ENCODE data around the gene GSG1L. TPM values are rescaled to one million over a fixed set of nuclear protein-coding genes. Genes with fewer than 3 reads are reported as not detected.

The GSG1L gene
- total RNA-seq, 1 donor from 2014 or later: not detected

GRCh38 chr16:28091656-28092055 lies 28.1 kb upstream of the GSG1L start:
- DNase-seq (ENCODE audit: low spot score): no peak

DNA sequence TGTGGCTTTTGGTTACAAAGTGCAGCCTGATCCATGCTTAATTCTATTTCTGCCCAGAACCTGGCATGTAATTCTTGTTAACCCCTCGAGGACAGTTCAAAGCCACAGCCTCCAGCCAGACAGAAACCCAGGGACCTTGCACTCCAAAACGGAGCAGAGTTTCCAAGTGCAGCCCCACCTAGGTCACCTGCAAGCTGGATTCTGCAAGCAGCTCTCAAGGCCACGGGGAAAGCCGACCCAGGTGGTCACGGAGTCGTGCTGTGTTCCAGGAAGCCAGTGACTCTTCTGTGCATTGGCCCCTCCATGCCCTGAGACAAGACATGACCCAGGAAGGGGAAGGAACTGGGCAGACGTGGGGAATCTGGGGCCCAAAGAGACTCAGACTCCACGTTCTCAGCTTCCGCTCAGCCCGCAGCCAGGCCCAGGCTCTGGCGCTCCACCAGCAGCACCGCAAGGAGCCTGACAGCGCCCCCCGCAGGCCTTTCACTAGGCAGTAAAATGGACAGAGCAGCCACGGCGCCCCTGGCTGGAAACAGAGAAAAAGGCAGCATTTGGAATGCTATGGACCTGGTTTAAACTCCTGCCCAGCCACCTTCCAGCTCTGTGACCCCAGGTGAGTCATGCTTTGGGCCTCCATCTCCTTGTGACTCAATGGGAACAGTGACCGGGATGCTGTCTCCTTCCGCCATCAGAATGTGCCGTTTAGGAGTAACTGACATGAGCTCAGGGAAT lies 27.3 kb upstream of the GSG1L start:
- no peak for DNase-seq (ENCODE audit: low spot score)

DNA sequence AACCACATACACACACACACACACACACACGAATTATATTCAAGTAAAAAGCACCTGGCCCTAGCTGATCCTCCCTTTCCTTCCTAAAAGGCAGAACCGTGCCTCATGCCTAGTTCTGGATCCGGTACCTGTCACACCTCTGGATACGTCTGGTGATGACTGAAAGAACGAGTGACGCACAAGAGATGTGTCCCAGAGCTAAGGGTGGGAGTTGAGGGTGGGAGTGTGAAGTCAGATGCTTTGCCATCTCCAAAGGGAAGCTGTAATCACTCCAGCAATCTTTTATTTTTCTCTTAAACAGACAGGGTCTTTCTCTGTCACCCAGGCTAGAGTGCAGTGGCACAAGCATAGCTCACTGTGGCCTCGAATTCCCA lies 26.5 kb upstream of the GSG1L start:
- DNase-seq (ENCODE audit: low spot score): no peak

DNA sequence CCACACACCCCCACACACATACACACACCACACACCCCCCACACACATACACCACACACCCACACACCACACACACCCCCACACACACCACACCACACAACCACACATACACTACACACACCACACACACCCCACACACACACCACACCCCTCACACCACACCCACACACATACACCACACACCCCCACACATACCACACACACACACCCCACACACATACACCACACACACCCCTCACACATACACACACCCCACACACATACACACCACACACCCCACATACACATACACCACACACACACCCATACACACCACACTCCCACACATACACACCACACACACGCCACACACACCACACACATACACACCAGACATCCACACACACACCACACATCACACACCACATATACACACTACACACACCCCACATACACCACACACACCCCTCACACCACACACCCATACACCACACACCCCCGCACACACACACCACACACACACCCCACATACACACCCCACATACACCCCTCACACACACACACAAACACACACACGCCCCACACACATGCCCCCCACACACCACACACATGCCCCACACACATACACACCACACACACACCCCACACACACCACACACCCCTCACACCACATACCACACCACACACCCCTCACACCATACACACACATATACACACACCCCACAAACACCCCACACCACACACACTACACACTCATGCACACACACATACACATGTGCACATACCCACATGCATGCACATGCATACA lies 25.9 kb upstream of the GSG1L start:
- no peak for DNase-seq (ENCODE audit: low spot score)

DNA sequence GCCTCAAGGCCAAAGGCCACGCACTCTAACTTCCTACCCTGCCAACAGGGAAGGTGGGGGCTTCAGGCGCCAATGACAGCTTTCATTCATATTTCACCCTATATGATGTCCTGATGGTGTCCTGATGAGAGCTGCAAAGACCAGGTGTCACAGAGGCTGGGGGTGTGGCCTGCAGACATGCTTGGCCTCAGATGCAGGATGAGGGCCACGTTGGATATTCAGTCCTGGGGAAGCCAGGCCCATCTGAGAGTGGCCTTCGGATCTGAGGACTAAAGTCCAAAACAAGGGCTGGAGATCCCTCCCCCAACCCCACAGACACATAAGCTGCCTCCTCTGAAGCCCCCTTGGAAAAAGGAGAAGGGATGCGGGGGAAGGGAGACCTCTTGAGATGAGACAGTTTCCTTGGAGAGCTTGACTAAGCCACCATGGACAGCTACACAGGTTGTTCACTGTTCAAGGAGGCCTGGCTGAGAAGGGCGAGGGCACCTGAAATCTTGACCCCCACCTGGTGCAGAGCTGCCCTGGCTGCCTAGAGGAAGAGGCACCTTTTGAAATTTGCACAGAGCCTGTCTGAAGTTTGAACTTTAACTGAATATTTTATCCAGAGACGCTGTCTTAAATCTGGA lies 24.3 kb upstream of the GSG1L start:
- no peak for DNase-seq (ENCODE audit: low spot score)

- no peak for DNase-seq (ENCODE audit: low spot score)
These were observed 23.7 kb upstream of the GSG1L start for GRCh38 chr16:28087140-28087660.

DNA sequence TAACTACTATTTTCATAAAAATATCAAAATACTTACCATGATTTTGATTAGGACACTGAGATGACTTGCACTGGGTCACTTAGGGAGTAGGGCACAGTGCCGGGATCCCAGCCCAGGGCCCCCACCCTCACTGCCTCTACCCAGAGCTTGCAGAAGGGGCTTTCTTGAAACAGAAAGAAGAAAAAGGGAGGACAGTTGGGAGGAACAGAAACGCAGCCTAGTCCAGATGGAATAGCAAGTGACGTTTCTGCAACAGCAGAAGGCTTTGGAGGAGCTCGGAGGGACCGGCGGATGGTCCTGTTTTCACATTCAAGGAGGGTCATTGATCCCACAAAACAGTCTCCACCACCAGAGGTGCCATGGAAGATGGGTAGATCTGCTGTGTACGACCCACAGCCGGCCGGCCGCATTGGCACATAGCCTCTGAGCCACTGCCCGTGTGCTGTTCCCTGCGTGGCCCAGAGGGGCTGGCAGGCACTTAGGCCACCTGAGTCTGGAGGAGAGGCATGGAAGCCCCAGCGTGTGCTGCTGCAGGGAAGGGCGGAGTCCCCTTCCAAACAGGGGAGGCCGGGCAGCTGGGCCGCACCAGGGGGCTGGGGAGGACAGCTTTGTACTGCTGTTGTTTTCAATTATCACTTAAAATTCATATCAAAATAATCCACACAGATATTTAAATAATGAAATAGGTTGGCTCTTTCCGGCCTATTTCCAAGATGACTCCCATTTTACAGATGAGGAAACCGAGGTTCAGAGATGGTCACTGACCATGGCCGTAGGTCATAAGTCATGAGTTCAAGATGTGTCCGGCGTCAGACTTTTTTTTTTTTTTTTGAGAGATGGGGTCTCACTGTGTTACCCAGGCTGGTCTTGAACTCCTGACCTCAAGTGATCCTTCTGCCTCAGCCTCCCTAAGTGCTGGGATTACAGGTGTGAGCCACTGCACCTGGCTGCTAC lies 22.9 kb upstream of the GSG1L start:
- no peak for DNase-seq (ENCODE audit: low spot score)

- no peak for DNase-seq (ENCODE audit: low spot score)
These were observed 22.1 kb upstream of the GSG1L start for GRCh38 chr16:28085389-28086171.

GRCh38 chr16:28084209-28084608 lies 20.7 kb upstream of the GSG1L start:
- DNase-seq (ENCODE audit: low spot score): no peak

DNA sequence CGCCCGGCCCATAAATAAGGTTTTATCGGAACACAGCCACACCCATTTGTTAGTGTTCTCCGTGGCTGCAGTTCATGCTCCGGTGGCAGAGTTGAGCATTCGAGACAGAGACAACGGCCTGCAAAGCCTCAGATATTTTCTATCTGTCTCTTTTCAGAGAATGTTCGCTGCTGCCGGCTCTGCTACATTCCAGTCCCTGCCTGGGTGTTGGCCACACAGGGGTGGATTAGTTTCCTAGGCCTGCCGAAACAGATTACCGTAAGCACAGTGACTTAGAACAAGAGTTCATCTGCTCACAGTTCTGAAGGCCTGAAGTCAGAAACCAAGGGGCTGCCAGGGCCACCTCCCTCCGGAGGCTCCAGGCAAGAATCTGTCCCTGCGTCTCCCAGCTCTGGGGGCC lies 19.1 kb upstream of the GSG1L start:
- DNase-seq (ENCODE audit: low spot score): peak; percentile 41

- DNase-seq (ENCODE audit: low spot score): no peak
These were observed 18.0 kb upstream of the GSG1L start for GRCh38 chr16:28081391-28081968.

GRCh38 chr16:28078261-28078660 lies 14.7 kb upstream of the GSG1L start:
- no peak for DNase-seq (ENCODE audit: low spot score)

- DNase-seq (ENCODE audit: low spot score): no peak
These were observed 10.3 kb upstream of the GSG1L start for GRCh38 chr16:28073836-28074235.

DNA sequence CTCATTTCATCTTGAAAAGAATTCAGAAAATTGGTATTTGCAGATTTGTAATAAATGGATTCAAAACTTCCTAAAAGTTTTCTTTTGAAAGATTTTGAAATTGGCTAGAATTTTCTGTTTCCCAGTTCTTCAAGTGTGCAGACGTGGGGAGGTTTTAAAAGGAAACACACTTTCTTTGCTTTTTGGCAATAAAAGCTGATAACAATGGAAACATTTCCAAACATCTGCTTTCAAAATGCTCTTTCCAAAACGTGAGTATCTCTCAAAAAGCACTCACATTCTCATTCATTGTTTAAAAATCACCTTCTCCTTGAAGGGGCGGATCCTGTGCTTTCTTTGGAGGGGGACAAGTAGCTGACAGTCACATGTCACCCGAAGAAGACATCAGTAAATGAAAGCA lies 8.6 kb upstream of the GSG1L start:
- DNase-seq (ENCODE audit: low spot score): no peak

- DNase-seq (ENCODE audit: low spot score): no peak
These were observed 6.7 kb upstream of the GSG1L start for GRCh38 chr16:28069971-28070794.

DNA sequence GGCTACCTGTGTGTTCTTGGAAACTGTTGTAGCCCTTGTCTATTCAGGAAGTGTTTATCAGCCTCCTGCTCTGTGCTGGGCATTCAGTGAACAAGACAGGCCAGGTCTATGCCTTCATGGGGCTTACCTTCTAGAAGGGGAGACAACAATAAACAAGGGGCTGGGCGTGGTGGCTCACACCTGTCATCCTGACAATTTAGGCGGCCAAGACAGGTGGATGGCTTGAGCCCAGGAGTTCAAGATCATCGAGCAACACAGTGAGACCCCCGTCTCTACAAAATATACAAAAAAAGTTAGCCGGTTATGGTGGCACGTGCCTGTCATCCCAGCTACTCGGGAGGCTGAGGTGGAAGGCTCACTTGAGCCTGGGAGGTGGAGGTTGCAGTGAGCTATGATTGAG lies 5.5 kb upstream of the GSG1L start:
- no peak for DNase-seq (ENCODE audit: low spot score)

GRCh38 chr16:28067604-28068379 lies 4.3 kb upstream of the GSG1L start:
- no peak for DNase-seq (ENCODE audit: low spot score)

- no peak for DNase-seq (ENCODE audit: low spot score)
These were observed 1.3 kb upstream of the GSG1L start for GRCh38 chr16:28064706-28065249.

Data from mucosa of gallbladder (tissue), 1 donor.